GM12878 (cell line): Measurements from ENCODE around the gene ETNPPL. TPM values are rescaled to one million over a fixed set of nuclear protein-coding genes. Genes with fewer than 3 reads are reported as not detected.

Source experiments
- ATAC-seq: fragments of 200-7000 bp; cut with Tn5 transposase; 3 replicates; pipeline ENCODE4 v1.9.1; 2020; ENCODE audit warnings: mild to moderate bottlenecking, moderate library complexity
- BruUV-seq: library from RNA; stranded (reverse); fragments of 400-500 nt; replicated peaks from 2 replicates; lab custom pipeline; 2021; lab: Mats Ljungman, UMichigan
- CTCF ChIA-PET: fragments of 300-600 bp; sonication (Branson Sonifier 250); formaldehyde crosslinking; extraction: SDS; loops from one replicate; lab custom pipeline; 2021; ENCODE audit warnings: inconsistent platforms; lab: Yijun Ruan, JAX
- POLR2A ChIA-PET: fragments of 350-600 bp; formaldehyde crosslinking; extraction: SDS; loops from one replicate; lab custom pipeline; 2021; ENCODE audit warnings: inconsistent platforms; lab: Charles Lee
- RAD21 ChIA-PET: fragments of 300-600 bp; sonication (Branson Sonifier 250); formaldehyde crosslinking; loops from one replicate; lab custom pipeline; 2023; ENCODE audit warnings: antibody characterized with exemption; ENCODE audit not compliant: unreplicated experiment; lab: Charles Lee
- SMC1A ChIA-PET: fragments of 300-600 bp; sonication (Branson Sonifier 250); formaldehyde crosslinking; loops from one replicate; lab custom pipeline; 2023; ENCODE audit not compliant: unreplicated experiment, uncharacterized antibody; lab: Charles Lee
- DNase-seq: peaks from one replicate; pipeline ENCODE4 v3.0.0-alpha.2; 2011; ENCODE audit warnings: low read depth, low spot score
- FAIRE-seq: peaks from 3 replicates; lab custom pipeline; 2011; peaks lifted over from hg19 to GRCh38; lab: Jason Lieb, UNC
- H2AFZ ChIP-seq: 2 replicates; pipeline ENCODE4 v1.6.0; 2011; ENCODE audit warnings: low read depth, low read length, control low read depth; ENCODE audit not compliant: control insufficient read depth
- H3K27ac ChIP-seq: 2 replicates; pipeline ENCODE4 v1.5.1; 2011; ENCODE audit warnings: control low read depth; ENCODE audit not compliant: control insufficient read depth, insufficient read depth
- H3K27me3 ChIP-seq, 2 experiments: replicated peaks in 1 of 2; 2 replicates each; pipeline versions ENCODE4 v1.6.0 to v1.6.1; 2011; ENCODE audit warnings: low read length in 1 of 2; ENCODE audit not compliant: control insufficient read depth in 2 of 2, insufficient read depth in 2 of 2
- H3K36me3 ChIP-seq, 2 experiments: 2 replicates each; pipeline ENCODE4 v1.5.1; 2011; ENCODE audit warnings: low read length in 1 of 2; ENCODE audit not compliant: control insufficient read depth in 2 of 2, insufficient read depth in 2 of 2
- H3K4me1 ChIP-seq: 2 replicates; pipeline ENCODE4 v1.6.1; 2011; ENCODE audit warnings: mild to moderate bottlenecking, low read length, moderate library complexity, mixed read lengths; ENCODE audit not compliant: control insufficient read depth, insufficient read depth
- H3K4me2 ChIP-seq: 2 replicates; pipeline ENCODE4 v1.6.0; 2011; ENCODE audit warnings: control low read depth; ENCODE audit not compliant: control insufficient read depth, insufficient read depth
- H3K4me3 ChIP-seq: fragments of 200-600 bp; sonication (generic); 2 replicates; pipeline ENCODE4 v1.5.1; 2016
- H3K79me2 ChIP-seq: 2 replicates; pipeline ENCODE4 v1.6.0; 2011; ENCODE audit warnings: low read length; ENCODE audit not compliant: control insufficient read depth, insufficient read depth
- H3K9ac ChIP-seq: 2 replicates; pipeline ENCODE4 v1.8.0; 2011; ENCODE audit warnings: low read length, control low read depth, mixed read lengths; ENCODE audit not compliant: control insufficient read depth, insufficient read depth
- H3K9me3 ChIP-seq: replicated peaks from 3 replicates; pipeline ENCODE4 v1.5.1; 2011; ENCODE audit warnings: mild to moderate bottlenecking, low read length; ENCODE audit not compliant: control insufficient read depth, insufficient read depth
- H4K20me1 ChIP-seq: 2 replicates; pipeline ENCODE4 v1.6.0; 2011; ENCODE audit not compliant: control insufficient read depth, insufficient read depth
- ASH2L ChIP-seq: fragments of 300-600, 200-600 bp; sonication (generic); IDR thresholded peaks from 2 replicates; pipeline ENCODE4 v1.6.1; 2017; ENCODE audit warnings: low read depth, mild to moderate bottlenecking, borderline replicate concordance
- ATF7 ChIP-seq: fragments of 450-650 bp; IDR thresholded peaks from 2 replicates; pipeline ENCODE4 v1.6.1; 2016; ENCODE audit warnings: low read depth, mild to moderate bottlenecking
- CBX3 ChIP-seq: fragments of 200-600 bp; sonication (generic); IDR thresholded peaks from 2 replicates; pipeline ENCODE4 v1.6.1; 2016; ENCODE audit warnings: low read depth, borderline replicate concordance
- CBX5 ChIP-seq: sonication (generic); IDR thresholded peaks from 2 replicates; pipeline ENCODE4 v1.6.1; 2016; ENCODE audit warnings: low read depth, moderate library complexity, mild to moderate bottlenecking, inconsistent platforms
- CEBPB ChIP-seq, 2 experiments: fragments of 150-350 bp in 1 of 2; IDR thresholded peaks; 2 replicates each; pipeline ENCODE4 v1.6.1; 2012 to 2014; ENCODE audit warnings: low read depth in 2 of 2, low read length in 2 of 2, borderline replicate concordance in 1 of 2, inconsistent platforms in 1 of 2
- FOXK2 ChIP-seq: fragments of 450-650 bp; IDR thresholded peaks from 2 replicates; pipeline ENCODE4 v1.6.1; 2017; ENCODE audit warnings: mild to moderate bottlenecking, moderate library complexity
- HDAC2 ChIP-seq: fragments of 200-600 bp; sonication (generic); IDR thresholded peaks from 2 replicates; pipeline ENCODE4 v1.6.1; 2017
- IKZF2 ChIP-seq, 2 experiments: fragments of 450-650 bp; IDR thresholded peaks; 2 replicates each; pipeline ENCODE4 v1.6.1; 2017; ENCODE audit warnings: mild to moderate bottlenecking in 2 of 2, moderate library complexity in 2 of 2
- NFIC ChIP-seq: IDR thresholded peaks from 2 replicates; pipeline ENCODE4 v1.6.1; 2012; ENCODE audit warnings: low read depth, mild to moderate bottlenecking, inconsistent platforms, low read length, moderate library complexity
- SMARCA5 ChIP-seq: fragments of 450-650 bp; IDR thresholded peaks from 2 replicates; pipeline ENCODE4 v1.6.1; 2017; ENCODE audit warnings: mild to moderate bottlenecking
- SUZ12 ChIP-seq: fragments of 200-600 bp; sonication (generic); IDR thresholded peaks from one replicate; pipeline ENCODE4 v1.6.1; 2018; ENCODE audit warnings: antibody characterized with exemption, mild to moderate bottlenecking; ENCODE audit not compliant: unreplicated experiment
- YBX1 ChIP-seq: fragments of 450-650 bp; IDR thresholded peaks from 2 replicates; pipeline ENCODE4 v1.6.1; 2016; ENCODE audit warnings: antibody characterized with exemption
- ZSCAN29 ChIP-seq: fragments of 450-650 bp; IDR thresholded peaks from 2 replicates; pipeline ENCODE4 v1.6.1; 2017; ENCODE audit warnings: mild to moderate bottlenecking, moderate library complexity
- WGBS: methylation state at CpG from one replicate; pipeline ENCODE4 v1.1.6; 2016; ENCODE audit warnings: low lambda C conversion rate; ENCODE audit not compliant: insufficient replicate concordance, insufficient coverage; ENCODE audit errors: missing lambda C conversion rate; 5-methylcytosine and 5-hydroxymethylcytosine counted together
- in situ Hi-C: fragments of 300-500 bp; cut with MboI; formaldehyde crosslinking; loops from 9 replicates; pipeline ENCODE4 v1.14.3; 2018; ENCODE audit warnings: mixed read lengths
- intact Hi-C: fragments of 100-400 bp; cut with micrococcal nuclease; formaldehyde crosslinking; loops from one replicate; pipeline ENCODE4 v1.14.2; 2022; ENCODE audit not compliant: unreplicated experiment
- polyA plus RNA-seq, 11 experiments: library from polyadenylated mRNA; depleted of rRNA in 4 of 11; unstranded in 6 of 11; stranded (reverse) in 5 of 11; fragments of >200 nt; fragmentation: Nextera tagmentation in 4 of 11; fragmentation: Illumina TruSeq in 1 of 11; extraction: Ambion mirVana in 4 of 11; extraction: Trizol in 1 of 11; gene quantifications; 1 replicate in 1 of 11; 2 replicates in 10 of 11; pipeline versions ENCODE4 v1.2.1 to v1.2.3, GENCODE V29; 2011 to 2016; ENCODE audit warnings: inconsistent platforms in 2 of 11, missing spikeins in 2 of 11, low read depth in 1 of 11
- total RNA-seq, 4 experiments: library from RNA; depleted of rRNA in 3 of 4; stranded (reverse); fragments of >200 nt in 3 of 4; fragmentation: Illumina TruSeq in 1 of 4; extraction: Trizol in 1 of 4; gene quantifications; 2 replicates each; pipeline versions ENCODE4 v1.2.1 to v1.2.3, GENCODE V29; 2013 to 2021
- TF ChIP-seq, protein P1 (sequence below): fragments of 450-650 bp; IDR thresholded peaks from 2 replicates; pipeline ENCODE4 v1.6.1; 2016; ENCODE audit warnings: mild to moderate bottlenecking, moderate library complexity, borderline replicate concordance

Gene ETNPPL
- total and polyA plus RNA-seq, 10 of the 15 experiments (the other 5 are each of a cell fraction or from before 2014, with no cell fraction given) = not detected

DNA sequence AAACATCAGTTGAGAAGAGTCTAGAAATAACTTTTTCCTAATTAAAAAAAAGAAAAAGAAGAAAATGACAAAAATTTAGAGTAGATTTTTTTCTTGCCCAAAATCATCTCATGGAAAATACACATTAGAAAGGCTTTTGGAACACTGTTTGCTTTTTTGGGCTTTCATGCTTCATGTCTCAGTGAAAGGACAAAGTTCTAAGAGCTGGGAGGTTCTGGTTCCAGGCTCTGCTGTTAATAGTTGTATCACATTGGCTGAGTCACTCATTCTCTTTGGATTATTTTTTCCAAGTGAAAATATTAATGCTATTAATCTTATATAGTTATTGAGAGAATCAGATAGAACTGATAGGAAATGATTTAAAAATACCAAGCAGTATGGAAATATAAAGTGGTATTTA lies 32.9 kb upstream of the ETNPPL start (continued):
- TF ChIP-seq CBX5 = no peak
- no peak for TF ChIP-seq IKZF2 (IDR thresholded peaks at IDR 0.05)
- no peak for TF ChIP-seq ZSCAN29
- TF ChIP-seq SMARCA5 = no peak

GRCh38 chr4:108794136-108794535 lies 31.3 kb upstream of the ETNPPL start:
- FAIRE-seq = no peak
- Histone ChIP-seq H3K9me3 (no peaks in the 10 kb centered on the region), H3K4me1 (no peaks in the 10 kb centered on the region), H4K20me1 (no peaks in the 10 kb centered on the region), H3K36me3 (no peaks in the 10 kb centered on the region), H3K27ac (no peak overlapping the region), H3K27me3 (no peaks in the 10 kb centered on the region), H3K4me2 (no peak overlapping the region), H3K79me2 (no peaks in the 10 kb centered on the region), H3K4me3 (no peak overlapping the region), H2AFZ (no peak overlapping the region), H3K9ac (no peak overlapping the region)
- 95% methylated on average over 1 of the region's 1 CpG for WGBS
- no peak for TF ChIP-seq CBX3
- no peak for TF ChIP-seq YBX1
- TF ChIP-seq ATF7 = no peak
- TF ChIP-seq ASH2L = no peak
- TF ChIP-seq CEBPB (IDR thresholded peaks at IDR 0.05; ENCODE audit: borderline replicate concordance in 1 of 2, low read depth in 2 of 2, low read length in 2 of 2) = no peak
- no peak for TF ChIP-seq NFIC
- TF ChIP-seq, protein P1, sequence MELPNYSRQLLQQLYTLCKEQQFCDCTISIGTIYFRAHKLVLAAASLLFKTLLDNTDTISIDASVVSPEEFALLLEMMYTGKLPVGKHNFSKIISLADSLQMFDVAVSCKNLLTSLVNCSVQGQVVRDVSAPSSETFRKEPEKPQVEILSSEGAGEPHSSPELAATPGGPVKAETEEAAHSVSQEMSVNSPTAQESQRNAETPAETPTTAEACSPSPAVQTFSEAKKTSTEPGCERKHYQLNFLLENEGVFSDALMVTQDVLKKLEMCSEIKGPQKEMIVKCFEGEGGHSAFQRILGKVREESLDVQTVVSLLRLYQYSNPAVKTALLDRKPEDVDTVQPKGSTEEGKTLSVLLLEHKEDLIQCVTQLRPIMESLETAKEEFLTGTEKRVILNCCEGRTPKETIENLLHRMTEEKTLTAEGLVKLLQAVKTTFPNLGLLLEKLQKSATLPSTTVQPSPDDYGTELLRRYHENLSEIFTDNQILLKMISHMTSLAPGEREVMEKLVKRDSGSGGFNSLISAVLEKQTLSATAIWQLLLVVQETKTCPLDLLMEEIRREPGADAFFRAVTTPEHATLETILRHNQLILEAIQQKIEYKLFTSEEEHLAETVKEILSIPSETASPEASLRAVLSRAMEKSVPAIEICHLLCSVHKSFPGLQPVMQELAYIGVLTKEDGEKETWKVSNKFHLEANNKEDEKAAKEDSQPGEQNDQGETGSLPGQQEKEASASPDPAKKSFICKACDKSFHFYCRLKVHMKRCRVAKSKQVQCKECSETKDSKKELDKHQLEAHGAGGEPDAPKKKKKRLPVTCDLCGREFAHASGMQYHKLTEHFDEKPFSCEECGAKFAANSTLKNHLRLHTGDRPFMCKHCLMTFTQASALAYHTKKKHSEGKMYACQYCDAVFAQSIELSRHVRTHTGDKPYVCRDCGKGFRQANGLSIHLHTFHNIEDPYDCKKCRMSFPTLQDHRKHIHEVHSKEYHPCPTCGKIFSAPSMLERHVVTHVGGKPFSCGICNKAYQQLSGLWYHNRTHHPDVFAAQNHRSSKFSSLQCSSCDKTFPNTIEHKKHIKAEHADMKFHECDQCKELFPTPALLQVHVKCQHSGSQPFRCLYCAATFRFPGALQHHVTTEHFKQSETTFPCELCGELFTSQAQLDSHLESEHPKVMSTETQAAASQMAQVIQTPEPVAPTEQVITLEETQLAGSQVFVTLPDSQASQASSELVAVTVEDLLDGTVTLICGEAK = no peak
- TF ChIP-seq SUZ12 = no peak
- no peak for TF ChIP-seq FOXK2
- TF ChIP-seq HDAC2 = no peak
- ChIA-PET CTCF (no interaction called here), POLR2A (no interaction called here), RAD21 (no interaction called here), SMC1A (no interaction called here)
- in situ Hi-C loops = no loop called here
- intact Hi-C loops = no loop called here
- no TSS peak for BruUV-seq
- DNase-seq = no peak
- no peak for ATAC-seq
